Limb (tissue), 2 donors: ENCODE measurements around the gene PNPLA7.

Experiments used
- DNase-seq, 2 donors: peaks; one replicate each; pipeline ENCODE4 v3.0.0-alpha.2; 2016; ENCODE audit errors: extremely low spot score in 2 of 2

PNPLA7 gene

GRCh38 chr9:137497921-137498719 lies 52.1 kb downstream of the PNPLA7 start:
- no peak for DNase-seq

DNA sequence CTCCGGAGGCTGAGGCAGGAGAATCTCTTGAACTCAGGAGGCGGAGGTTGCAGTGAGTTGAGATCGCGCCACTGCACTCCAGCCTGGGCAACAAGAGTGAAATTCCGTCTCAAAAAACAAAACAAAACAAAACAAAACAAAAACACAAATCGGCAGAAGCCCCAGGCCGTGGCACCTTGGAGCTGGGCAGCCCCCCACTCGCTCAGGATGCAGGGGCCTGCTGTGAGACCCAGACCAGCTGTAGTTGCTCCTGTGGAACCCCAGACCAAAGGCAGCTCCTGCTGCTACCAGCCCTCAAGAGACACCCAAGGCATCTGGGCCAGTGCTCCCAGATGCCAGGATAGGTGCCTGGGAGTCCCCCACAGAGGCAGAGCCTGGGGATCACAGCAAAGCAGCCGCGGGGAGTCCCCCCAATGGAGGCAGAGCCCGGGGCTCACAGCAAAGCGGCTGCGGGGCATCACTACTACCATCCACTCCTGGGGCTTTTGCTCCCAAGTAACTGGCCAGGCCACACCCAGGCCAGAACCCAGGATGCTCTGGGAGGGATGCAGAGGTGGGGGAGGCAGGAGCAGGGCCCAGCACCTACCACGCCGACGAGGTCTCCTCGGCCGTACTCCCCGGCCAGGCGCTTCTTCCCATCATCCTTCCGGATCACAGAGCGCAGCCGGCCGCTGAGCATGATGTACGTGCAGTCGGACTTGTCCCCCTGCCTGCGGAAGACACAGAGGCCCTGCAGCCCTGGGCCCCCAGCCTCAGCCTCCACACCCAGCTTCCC lies 53.4 kb downstream of the PNPLA7 start:
- no peak for DNase-seq

- DNase-seq, result no peak
Measured at GRCh38 chr9:137494550-137495351, 55.5 kb downstream of the PNPLA7 start.

DNA sequence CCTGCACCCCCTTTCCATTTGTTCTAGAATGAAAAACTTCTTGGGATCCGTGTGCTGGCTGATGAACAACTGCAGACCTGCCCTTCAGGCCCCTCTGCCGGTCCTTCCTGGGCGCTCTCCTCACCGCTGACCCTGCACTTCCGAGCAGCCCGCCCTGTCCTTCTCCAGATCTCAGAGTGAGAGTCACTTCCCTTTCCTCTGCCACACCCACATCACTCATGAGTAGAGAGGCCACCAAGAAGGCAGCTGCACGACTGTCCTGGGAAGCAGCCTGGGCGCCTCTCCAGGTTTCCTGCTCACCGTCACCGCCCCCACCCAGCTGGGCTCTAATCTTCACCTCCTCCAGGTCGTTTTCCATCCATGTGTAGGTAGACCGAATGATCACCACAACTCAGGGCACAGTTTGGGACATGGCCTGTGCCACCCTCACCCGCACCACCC lies 56.1 kb downstream of the PNPLA7 start:
- DNase-seq, result no peak

DNA sequence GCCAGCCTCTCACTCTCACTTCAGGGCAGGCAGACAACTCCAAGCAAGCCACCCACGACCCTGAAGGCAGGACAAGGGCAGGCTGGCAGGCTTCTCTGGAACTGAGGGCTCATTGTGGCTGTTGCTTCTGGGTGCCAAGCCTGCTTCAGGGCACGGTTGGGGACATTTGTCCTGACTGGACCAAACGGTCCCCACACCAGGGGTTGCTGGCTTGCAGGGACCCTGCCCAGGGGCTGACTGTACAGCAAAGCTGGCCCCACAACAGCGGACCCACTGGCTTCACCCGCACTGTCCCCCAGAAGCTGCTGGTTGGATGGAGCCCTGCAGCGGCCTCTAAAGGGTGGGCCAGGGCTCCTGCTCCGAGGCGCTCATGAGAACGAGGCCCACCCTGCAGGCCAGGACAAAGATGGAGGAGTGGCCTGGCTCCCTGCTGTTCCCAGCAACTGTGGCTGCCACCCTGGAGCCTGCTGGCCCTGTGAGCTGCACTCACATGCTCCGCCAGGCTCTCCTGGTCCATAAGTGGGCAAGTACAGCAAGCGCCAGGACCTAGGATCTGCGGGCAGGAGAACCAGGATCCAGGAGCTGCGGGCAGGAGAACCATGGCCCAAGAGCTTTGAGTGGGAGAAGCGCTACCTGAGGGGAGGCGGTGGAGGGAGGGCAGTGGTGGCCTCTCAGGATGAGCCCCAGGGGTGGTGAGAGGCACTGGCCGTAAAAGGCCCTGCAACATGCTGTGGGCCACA lies 56.7 kb downstream of the PNPLA7 start:
- no peak for DNase-seq

DNA sequence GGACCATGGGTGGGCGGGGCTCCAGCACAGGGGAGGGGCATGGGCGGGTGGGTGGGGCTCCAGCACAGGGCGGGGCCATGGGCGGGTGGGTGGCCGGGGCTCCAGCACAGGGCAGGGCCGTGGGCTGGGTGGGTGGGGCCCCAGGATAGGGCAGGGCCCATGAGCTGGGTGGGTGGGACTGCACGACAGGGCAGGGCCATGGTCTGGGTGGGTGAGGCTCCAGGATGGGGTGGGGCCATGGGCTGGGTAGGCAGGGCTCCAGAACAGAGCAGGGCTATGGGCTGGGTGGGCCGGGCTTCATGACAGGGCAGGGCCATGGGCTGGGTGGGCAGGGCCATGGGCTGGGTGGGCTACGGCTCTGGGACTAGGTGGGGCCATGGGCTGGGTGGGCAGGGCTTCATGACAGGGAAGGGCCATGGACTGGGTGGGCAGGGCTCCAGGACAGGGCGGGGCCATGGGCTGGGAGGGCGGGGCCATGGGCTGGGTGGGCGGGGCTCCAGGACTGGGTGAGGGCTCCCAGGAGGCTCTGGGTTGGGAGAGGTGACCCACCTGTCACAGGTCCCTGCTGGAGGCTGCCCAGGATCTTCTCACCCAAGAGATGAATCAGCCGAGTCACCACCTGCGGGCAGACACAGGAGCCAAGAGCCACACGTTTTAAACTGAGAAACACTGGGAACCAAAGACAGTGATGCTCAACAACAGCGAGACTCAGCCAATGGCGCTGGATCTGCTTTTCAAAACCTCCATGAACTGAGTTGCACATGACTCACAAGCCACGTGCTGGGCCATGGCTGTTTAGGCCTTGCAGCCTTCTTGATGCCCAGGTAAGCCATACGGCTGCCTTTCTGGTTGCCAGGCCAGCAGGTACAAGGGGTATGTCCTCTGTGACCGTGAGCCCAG lies 57.5 kb downstream of the PNPLA7 start:
- DNase-seq, result no peak

GRCh38 chr9:137491735-137492432 lies 58.3 kb downstream of the PNPLA7 start:
- no peak for DNase-seq

GRCh38 chr9:137490532-137491186 lies 59.5 kb downstream of the PNPLA7 start:
- DNase-seq, result no peak

GRCh38 chr9:137488906-137489305 lies 61.3 kb downstream of the PNPLA7 start:
- DNase-seq, result no peak

DNA sequence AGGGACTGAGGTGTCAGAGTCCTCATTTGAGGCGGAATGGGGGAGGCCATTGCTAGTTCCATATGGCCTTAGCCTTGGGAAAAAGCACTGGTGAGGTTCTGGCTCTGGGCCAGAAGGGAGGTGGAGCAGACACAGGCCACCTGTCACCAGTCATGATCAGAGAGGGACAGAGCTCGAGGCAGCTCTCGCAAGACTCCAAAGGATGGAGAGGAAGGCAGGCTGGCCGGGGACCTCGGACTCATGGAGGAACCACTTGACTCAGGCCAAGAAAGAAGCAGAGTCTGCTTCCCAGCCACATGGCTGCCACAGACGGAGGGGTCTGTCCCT lies 61.9 kb downstream of the PNPLA7 start:
- peak in 1 of 2 donors; percentile 36 for DNase-seq

GRCh38 chr9:137487454-137488326 lies 62.5 kb downstream of the PNPLA7 start:
- DNase-seq, result peak in 1 of 2 donors; percentile 31

DNA sequence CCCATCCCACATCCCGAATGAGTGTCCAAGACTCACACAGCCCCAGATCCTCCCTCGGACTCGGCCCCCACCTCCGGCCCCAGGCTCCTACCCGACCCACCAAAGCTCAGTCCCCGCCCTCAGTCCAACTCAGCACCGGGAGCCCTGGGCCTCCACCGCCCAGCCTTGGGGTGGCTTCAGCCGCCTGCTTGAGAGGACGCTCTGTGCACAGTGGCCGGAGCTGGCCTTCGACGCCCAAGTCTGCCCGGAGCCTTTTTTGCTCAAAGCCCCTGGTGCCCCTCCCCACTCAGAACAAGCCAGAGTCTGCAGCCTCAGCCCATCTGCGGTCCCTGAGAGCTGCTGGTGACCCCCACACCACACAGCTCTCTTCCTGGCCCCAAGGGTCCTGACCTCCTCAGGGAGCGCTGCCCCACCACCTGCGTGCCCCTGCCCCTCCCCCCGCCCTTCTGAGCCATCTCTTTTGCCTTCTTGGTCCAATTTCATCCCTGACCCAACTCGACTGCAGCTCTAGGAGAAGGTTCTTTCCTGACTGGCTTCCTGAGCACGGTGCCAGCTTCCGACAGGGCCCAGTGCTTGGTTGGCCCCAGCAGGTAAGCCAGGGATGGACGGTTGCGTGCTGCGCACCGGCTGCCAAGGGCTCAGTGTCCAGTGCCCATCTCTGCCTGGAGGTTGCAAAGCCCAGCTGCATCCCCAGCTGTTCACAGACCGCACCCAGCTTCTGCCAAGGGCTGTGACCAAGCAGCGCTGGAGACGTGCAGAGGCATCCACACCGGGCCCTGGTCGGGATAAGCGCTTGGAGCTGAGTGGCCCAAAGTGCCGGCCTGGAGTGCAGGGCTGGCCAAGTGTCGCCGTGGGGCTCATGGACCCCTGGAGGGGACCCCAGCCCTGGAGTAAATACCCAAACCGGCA lies 63.4 kb downstream of the PNPLA7 start:
- DNase-seq, result no peak

GRCh38 chr9:137486141-137486490 lies 64.1 kb downstream of the PNPLA7 start:
- no peak for DNase-seq

- peak in 1 of 2 donors; percentile 20 for DNase-seq
Measured at GRCh38 chr9:137485343-137486140, 64.7 kb downstream of the PNPLA7 start.

DNA sequence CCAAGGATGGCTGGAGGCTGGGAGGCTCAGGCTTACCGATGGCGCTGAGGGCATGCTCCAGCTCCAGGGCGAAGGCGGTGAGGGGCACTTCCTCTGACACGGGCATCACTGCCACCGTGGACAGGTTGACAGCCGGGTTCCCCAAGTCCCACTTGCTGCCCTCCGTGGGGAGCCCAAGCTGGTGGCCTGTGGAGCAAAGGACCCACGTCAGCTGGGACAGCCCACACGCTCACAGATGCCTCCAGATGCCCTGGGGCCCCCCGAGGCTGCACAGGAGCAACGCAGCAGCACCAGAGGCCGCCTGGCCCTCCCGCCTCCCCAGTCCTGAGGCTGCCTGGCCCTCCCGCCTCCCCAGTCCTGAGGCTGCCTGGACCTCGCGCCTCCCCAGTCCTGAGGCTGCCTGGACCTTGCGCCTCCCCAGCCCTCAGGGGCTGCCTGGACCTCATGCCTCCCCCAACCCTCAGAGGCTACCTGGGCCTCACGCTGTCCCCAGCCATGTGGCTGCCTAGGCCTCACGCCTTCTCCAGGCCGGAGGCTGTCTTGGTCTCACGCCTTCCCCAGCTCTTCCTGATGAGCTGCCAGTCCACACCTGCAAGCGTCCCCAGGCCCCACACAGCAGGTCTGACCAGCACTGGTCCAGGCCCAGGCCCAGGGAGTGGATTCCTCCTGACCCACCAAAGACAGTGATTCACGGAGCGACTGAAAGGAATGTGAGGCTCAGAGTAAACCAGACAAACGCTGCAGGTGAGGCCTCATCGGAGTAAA lies 65.5 kb downstream of the PNPLA7 start:
- DNase-seq, result no peak
